ENCODE data around the gene ZNF740. TPM values are rescaled to one million over a fixed set of nuclear protein-coding genes. Genes with fewer than 3 reads are reported as not detected.

ZNF740 gene
- total RNA-seq, 1 experiment from 2014 or later, result 19.4 TPM

- in situ Hi-C loops (cut with HindIII; ENCODE audit: low sequenced_read_pairs), result no loop called here
- DNase-seq (ENCODE audit: low spot score), result no peak
Measured at GRCh38 chr12:53207042-53207441, 26.5 kb downstream of the ZNF740 start, which contains the start of gene ITGB7. ITGB7 (minus strand) TSS chr12:53207251; CDS start chr12:53200443, 6,808 bp downstream.

- in situ Hi-C loops (cut with HindIII; ENCODE audit: low sequenced_read_pairs), result no loop called here
- DNase-seq (ENCODE audit: low spot score), result no peak
Measured at GRCh38 chr12:53208435-53208834, 27.9 kb downstream of the ZNF740 start.

GRCh38 chr12:53208877-53209463 is 28.4 kb downstream of the ZNF740 start:
- in situ Hi-C loops (cut with HindIII; ENCODE audit: low sequenced_read_pairs), result no loop called here
- no peak for DNase-seq (ENCODE audit: low spot score)

GRCh38 chr12:53210843-53211242 is 30.3 kb downstream of the ZNF740 start:
- DNase-seq (ENCODE audit: low spot score), result no peak
- in situ Hi-C loops (cut with HindIII; ENCODE audit: low sequenced_read_pairs), result loop anchor here (10.0 kb wide), 1 partner anchor 74 kb away; no protein-coding TSS in a partner anchor

GRCh38 chr12:53211476-53212381 is 31.2 kb downstream of the ZNF740 start:
- in situ Hi-C loops (cut with HindIII; ENCODE audit: low sequenced_read_pairs), result loop anchor here (10.0 kb wide), 1 partner anchor 73 kb away; no protein-coding TSS in a partner anchor
- DNase-seq (ENCODE audit: low spot score), result no peak

DNA sequence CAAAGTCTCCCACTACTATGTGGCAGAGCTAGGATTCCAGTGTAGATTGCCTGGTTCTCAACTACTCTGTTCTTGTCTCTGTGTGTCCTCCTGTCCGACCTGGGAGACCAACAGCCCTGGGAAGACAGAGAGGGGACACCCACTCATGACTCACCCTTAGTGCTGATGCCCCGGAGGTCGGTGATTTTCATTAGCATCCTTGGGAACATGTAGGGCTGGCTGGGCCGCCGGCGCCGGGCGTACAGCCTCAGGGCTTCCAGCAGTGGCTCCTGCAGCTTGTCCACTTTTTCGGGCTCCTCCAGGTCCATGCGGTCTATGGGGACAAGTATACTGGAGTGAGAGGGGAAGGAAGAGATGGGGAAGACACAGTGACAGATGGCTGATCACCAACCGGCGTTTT is 32.4 kb downstream of the ZNF740 start:
- in situ Hi-C loops (cut with HindIII; ENCODE audit: low sequenced_read_pairs), result loop anchor here (10.0 kb wide), 1 partner anchor 72 kb away; no protein-coding TSS in a partner anchor
- no peak for DNase-seq (ENCODE audit: low spot score)

- in situ Hi-C loops (cut with HindIII; ENCODE audit: low sequenced_read_pairs), result loop anchor here (10.0 kb wide), 1 partner anchor 71 kb away; no protein-coding TSS in a partner anchor
- peak; percentile 84 for DNase-seq (ENCODE audit: low spot score)
Measured at GRCh38 chr12:53213348-53213747, 32.8 kb downstream of the ZNF740 start.

DNA sequence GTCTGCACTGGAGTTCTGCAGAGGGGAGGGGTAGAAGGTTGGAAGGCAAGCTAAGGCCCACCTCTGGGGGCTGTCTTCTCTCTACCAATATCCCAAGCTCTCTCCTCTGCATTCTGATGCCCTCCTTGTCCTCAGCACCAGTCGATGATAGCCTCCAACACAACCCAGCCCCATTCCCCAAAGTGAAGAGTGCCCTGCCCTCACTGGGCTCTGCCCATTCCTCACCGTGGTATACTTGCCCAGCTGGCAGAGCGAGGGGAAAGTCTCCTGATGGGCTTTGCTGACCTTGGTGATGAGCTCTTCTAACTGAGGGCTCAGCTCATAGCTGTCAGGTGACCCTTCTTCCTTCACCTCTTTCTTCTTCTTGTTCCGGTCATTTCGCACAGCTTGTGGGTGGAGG is 33.7 kb downstream of the ZNF740 start:
- in situ Hi-C loops (cut with HindIII; ENCODE audit: low sequenced_read_pairs), result loop anchor here (10.0 kb wide), 1 partner anchor 71 kb away; no protein-coding TSS in a partner anchor
- DNase-seq (ENCODE audit: low spot score), result no peak

DNA sequence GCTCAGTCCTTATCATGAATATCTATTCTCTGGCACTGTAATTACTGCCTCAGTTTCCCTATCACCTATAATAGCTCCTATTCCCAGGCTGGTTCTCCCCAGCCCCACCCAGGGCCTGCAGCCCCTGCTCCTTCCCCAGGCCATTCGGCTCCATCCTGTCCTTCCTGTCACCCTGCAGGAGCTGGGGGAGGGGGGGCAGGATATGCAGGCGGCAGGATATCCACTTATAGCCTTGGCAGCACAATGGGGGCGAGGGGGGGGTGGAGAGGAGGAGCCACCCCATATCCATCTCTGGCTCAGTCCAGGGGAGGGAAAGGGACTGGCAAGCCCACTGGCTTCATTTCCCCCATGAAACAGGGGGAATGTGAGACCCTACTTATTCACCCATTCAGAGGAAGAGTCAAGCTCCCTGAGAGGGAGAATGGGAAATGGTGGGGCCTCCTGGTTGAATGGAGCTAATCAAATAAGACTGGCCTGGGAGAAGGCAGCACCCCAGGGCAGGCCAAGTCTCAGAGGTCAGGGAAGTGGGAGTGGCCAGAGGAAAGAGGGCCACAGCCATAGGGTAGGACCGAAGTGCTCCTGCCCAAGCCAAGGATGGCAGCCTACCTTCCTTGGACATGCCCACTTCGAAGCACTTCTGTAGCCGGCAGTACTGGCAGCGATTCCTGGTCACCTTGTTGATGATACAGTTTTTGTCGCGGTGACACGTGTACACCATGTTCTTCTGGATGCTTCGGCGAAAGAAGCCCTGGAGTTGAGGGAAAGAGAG is 34.3 kb downstream of the ZNF740 start:
- no peak for DNase-seq (ENCODE audit: low spot score)
- in situ Hi-C loops (cut with HindIII; ENCODE audit: low sequenced_read_pairs), result loop anchor here (10.0 kb wide), 1 partner anchor 70 kb away; no protein-coding TSS in a partner anchor

- DNase-seq (ENCODE audit: low spot score), result no peak
- in situ Hi-C loops (cut with HindIII; ENCODE audit: low sequenced_read_pairs), result loop anchor here (10.0 kb wide), 1 partner anchor 69 kb away; no protein-coding TSS in a partner anchor
Measured at GRCh38 chr12:53215497-53215896, 35.0 kb downstream of the ZNF740 start.

- in situ Hi-C loops (cut with HindIII; ENCODE audit: low sequenced_read_pairs), result loop anchor here (10.0 kb wide), 1 partner anchor 68 kb away; no protein-coding TSS in a partner anchor
- no peak for DNase-seq (ENCODE audit: low spot score)
Measured at GRCh38 chr12:53217051-53217930, 36.8 kb downstream of the ZNF740 start.

DNA sequence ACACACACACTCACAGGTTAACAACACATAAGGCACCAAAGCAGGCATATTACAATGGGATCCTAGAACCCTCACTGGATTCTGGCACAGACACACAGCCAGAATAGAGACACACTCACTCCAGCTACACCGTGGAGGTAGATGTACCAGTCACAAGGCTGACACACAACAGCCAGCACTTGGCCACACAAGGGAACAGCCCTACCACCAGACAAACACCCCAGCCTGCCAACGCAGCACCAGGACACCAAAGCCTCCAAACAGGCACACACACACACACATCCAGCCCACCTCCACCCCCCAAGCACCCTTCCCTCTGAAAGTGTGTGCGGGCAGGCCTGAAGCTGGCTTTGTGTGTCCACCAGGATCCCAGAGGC is 37.4 kb downstream of the ZNF740 start:
- DNase-seq (ENCODE audit: low spot score), result peak; percentile 33
- in situ Hi-C loops (cut with HindIII; ENCODE audit: low sequenced_read_pairs), result loop anchor here (10.0 kb wide), 1 partner anchor 67 kb away; no protein-coding TSS in a partner anchor

DNA sequence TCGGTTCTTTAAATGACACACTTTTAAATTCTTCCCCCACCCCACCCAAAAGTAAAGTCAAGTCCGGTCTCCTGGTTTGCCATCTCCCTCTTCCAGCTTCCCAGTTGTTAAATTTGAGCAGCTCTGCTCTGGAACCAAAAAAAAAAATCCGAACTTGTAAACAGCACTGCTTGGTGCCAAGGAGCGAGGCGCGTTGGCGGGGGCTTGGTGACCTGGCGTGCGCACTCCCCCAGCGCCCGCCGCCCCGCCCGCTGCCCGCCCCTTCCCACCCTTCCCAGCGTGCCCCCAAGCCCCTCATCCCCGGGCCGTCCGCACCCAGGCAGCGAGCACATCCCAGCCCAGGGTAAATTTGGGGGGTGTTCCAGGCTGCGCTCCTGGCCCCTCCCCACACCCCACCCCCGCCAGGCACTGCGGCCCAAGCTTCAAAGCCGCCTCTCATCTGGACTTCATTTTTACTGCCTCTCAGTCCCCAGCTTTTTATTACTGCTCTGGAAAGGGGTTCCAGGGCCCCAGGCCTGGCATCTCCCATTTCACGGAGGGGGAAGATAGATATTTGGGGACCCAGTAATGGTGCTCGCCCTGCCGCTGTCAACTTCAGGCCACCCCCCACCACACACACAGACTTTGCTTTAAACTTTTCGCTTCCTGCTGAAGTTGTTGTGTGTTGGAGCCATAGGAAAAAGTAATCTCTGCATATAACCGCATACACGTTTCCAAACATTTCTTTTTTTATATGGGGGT is 38.2 kb downstream of the ZNF740 start:
- in situ Hi-C loops (cut with HindIII; ENCODE audit: low sequenced_read_pairs), result loop anchor here (10.0 kb wide), 1 partner anchor 66 kb away; no protein-coding TSS in a partner anchor
- DNase-seq (ENCODE audit: low spot score), result peak; percentile 24

- in situ Hi-C loops (cut with HindIII; ENCODE audit: low sequenced_read_pairs), result loop anchor here (10.0 kb wide), 1 partner anchor 65 kb away; no protein-coding TSS in a partner anchor
- DNase-seq (ENCODE audit: low spot score), result peak; percentile 69
Measured at GRCh38 chr12:53219292-53219955, 38.9 kb downstream of the ZNF740 start.

DNA sequence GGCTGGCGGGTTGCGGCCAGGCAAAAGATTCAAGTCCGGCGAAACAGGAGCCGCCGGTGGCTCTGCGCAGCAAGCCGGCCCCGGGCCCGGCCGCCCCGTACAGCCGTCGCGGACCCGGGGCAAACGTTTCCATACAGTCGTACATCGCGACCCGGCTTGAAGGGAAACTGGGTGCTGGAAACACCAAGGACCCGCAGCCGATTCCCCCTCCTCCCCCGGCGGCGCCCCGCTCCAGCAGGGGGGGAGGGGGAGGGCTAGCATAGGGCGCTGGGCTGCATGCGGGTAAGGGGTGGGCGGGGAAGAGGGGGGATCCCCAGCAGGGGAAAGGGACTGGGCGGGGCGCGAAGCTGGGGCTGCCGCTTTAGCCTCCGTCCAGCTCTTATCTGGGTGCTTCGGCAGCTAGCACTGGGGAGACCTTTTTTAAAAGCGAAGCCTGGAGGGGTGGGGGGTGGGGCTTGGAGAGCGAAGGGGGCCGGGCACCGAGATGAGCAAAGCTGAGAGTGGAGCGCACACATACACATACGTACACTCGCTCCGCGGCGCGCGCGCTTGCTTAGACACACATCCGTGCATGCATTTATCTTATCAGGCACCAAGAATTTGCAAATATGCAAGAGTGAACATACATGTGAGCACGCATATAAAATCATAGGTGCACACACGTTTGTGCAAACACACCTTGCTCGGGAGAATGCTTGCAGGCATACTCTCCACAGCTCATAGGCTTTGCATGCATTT is 39.6 kb downstream of the ZNF740 start:
- in situ Hi-C loops (cut with HindIII; ENCODE audit: low sequenced_read_pairs), result loop anchor here (10.0 kb wide), 1 partner anchor 65 kb away; no protein-coding TSS in a partner anchor
- DNase-seq (ENCODE audit: low spot score), result peak; percentile 90

- in situ Hi-C loops (cut with HindIII; ENCODE audit: low sequenced_read_pairs), result no loop called here
- DNase-seq (ENCODE audit: low spot score), result peak; percentile 85
Measured at GRCh38 chr12:53220694-53221202, 40.2 kb downstream of the ZNF740 start.
